HG03558 (cell line): ENCODE measurements around the gene PLA2G6.
"Not testable (repeated sequence)": the region's sequence is repeated elsewhere in the genome, so short reads cannot be mapped to it uniquely, and the experiment has no call there.

Experiments
- ATAC-seq: cut with Tn5 transposase; IDR thresholded peaks from one replicate; pipeline ENCODE4 v1.9.1; 2021; ENCODE audit warnings: moderate number of reproducible peaks; ENCODE audit not compliant: unreplicated experiment; ENCODE audit errors: extremely low read depth

The PLA2G6 gene

GRCh38 chr22:38089474-38089851 is 92.2 kb downstream of the PLA2G6 start:
- no peak for ATAC-seq

GRCh38 chr22:38088629-38089473 is 92.8 kb downstream of the PLA2G6 start:
- no peak for ATAC-seq

GRCh38 chr22:38087855-38088254 is 93.8 kb downstream of the PLA2G6 start:
- no peak for ATAC-seq

GRCh38 chr22:38086942-38087341 is 94.7 kb downstream of the PLA2G6 start:
- no peak for ATAC-seq

- ATAC-seq = no peak
Observed at GRCh38 chr22:38086001-38086845, 95.4 kb downstream of the PLA2G6 start.

- ATAC-seq = no peak
Observed at GRCh38 chr22:38085501-38085900, 96.1 kb downstream of the PLA2G6 start.

GRCh38 chr22:38085056-38085455 is 96.6 kb downstream of the PLA2G6 start:
- ATAC-seq = no peak

- ATAC-seq = no peak
Observed at GRCh38 chr22:38083931-38084631, 97.5 kb downstream of the PLA2G6 start, which contains the start of gene SLC16A8. SLC16A8 (minus strand) TSS chr22:38084184; CDS start chr22:38082873, 1,311 bp downstream.

GRCh38 chr22:38082986-38083710 is 98.5 kb downstream of the PLA2G6 start:
- no peak for ATAC-seq

GRCh38 chr22:38081941-38082828 is 99.4 kb downstream of the PLA2G6 start:
- ATAC-seq = no peak

GRCh38 chr22:38081636-38081940 is 100.0 kb downstream of the PLA2G6 start:
- ATAC-seq = no peak

GRCh38 chr22:38080850-38081635 is 100.6 kb downstream of the PLA2G6 start:
- ATAC-seq = no peak

- ATAC-seq = no peak
Observed at GRCh38 chr22:38080474-38080849, 101.2 kb downstream of the PLA2G6 start.

- no peak for ATAC-seq
Observed at GRCh38 chr22:38079804-38080203, 101.8 kb downstream of the PLA2G6 start.

- not testable (repeated sequence) for ATAC-seq
Observed at GRCh38 chr22:38079208-38079607, 102.4 kb downstream of the PLA2G6 start.

- ATAC-seq = no peak
Observed at GRCh38 chr22:38078046-38078840, 103.4 kb downstream of the PLA2G6 start.

GRCh38 chr22:38077595-38077994 is 104.0 kb downstream of the PLA2G6 start:
- ATAC-seq = no peak

GRCh38 chr22:38077096-38077495 is 104.5 kb downstream of the PLA2G6 start:
- no peak for ATAC-seq
